ENCODE measurements around the gene UGP2.
"Not testable (repeated sequence)": the region's sequence is repeated elsewhere in the genome, so short reads cannot be mapped to it uniquely, and the experiment has no call there.

UGP2 gene

GRCh38 chr2:63898839-63899238, 57.1 kb downstream of the UGP2 start:
- DNase-seq: no peak

DNA sequence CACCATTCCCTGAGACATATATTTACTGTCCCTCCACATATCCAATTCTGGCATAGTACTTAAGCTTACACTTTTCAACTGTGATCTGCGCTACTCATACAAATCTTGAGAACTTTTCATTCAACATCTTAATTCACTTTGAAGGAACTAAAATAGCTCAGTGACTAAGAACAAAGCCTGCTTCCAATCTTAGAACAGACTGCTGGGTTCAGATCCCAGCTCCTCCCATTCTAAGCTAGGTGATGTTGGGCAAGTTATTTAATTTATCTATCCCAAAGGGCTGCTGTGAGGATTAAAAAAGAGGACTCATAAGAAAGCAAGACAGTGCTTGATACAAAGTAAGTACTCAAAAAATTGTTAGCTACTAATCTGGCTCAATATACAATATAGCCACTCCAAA, 57.9 kb downstream of the UGP2 start:
- DNase-seq: no peak

DNA sequence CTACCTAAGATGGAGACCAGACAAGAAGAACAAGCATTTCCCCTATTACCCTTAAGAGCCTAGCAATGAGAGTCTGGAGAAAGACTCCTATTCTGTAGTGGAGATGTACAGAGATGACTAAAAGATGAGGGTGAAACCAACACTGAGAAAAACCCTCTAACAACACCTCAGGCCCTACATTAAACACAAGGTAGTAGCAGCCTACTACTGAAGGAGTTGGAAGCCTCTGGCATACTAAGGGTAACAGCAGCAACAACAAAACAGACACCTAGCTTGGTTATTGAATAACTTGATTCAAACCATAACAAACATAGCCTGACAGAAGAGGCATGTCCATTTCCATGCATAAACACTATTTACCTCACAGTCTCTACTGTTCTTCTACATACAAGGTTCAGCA, 60.5 kb downstream of the UGP2 start:
- DNase-seq: no peak

GRCh38 chr2:63903003-63903402, 61.3 kb downstream of the UGP2 start:
- no peak for DNase-seq

GRCh38 chr2:63914311-63914710, 72.6 kb downstream of the UGP2 start:
- no peak for DNase-seq

GRCh38 chr2:63926815-63927214, 85.1 kb downstream of the UGP2 start:
- DNase-seq: no peak

GRCh38 chr2:63932104-63932503, 90.4 kb downstream of the UGP2 start:
- not testable (repeated sequence) for DNase-seq

Data from stimulated activated CD4-positive, alpha-beta T cell treated with anti-CD3 and anti-CD28 coated beads, Interleukin-1b, Interleukin-23, amount 100 ng/mL, for 48 hours (primary cell).